ENCODE data around the gene BTLA. TPM values are rescaled to one million over a fixed set of nuclear protein-coding genes. Genes with fewer than 3 reads are reported as not detected.

BTLA gene
- total and polyA plus RNA-seq, 2 of the 13 experiments (the other 11 are each of a cell fraction or from before 2014, with no cell fraction given) = not detected

- TF ChIP-seq, protein P1, sequence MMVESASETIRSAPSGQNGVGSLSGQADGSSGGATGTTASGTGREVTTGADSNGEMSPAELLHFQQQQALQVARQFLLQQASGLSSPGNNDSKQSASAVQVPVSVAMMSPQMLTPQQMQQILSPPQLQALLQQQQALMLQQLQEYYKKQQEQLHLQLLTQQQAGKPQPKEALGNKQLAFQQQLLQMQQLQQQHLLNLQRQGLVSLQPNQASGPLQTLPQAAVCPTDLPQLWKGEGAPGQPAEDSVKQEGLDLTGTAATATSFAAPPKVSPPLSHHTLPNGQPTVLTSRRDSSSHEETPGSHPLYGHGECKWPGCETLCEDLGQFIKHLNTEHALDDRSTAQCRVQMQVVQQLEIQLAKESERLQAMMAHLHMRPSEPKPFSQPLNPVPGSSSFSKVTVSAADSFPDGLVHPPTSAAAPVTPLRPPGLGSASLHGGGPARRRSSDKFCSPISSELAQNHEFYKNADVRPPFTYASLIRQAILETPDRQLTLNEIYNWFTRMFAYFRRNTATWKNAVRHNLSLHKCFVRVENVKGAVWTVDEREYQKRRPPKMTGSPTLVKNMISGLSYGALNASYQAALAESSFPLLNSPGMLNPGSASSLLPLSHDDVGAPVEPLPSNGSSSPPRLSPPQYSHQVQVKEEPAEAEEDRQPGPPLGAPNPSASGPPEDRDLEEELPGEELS (CRISPR knock-in tag; IDR thresholded peaks at IDR 0.05) = no peak
- TF ChIP-seq ATAD3A (CRISPR knock-in tag; IDR thresholded peaks at IDR 0.05) (no peak), TBX3 (IDR thresholded peaks at IDR 0.05; ENCODE audit: borderline replicate concordance) (no peak), PAWR (CRISPR knock-in tag; IDR thresholded peaks at IDR 0.05; ENCODE audit: borderline replicate concordance) (no peak), ZNF484 (CRISPR knock-in tag; IDR thresholded peaks at IDR 0.05; ENCODE audit: borderline replicate concordance, low read depth) (no peak), KAT8 (CRISPR knock-in tag; IDR thresholded peaks at IDR 0.05) (no peak)
- TF ChIP-seq, protein P2, sequence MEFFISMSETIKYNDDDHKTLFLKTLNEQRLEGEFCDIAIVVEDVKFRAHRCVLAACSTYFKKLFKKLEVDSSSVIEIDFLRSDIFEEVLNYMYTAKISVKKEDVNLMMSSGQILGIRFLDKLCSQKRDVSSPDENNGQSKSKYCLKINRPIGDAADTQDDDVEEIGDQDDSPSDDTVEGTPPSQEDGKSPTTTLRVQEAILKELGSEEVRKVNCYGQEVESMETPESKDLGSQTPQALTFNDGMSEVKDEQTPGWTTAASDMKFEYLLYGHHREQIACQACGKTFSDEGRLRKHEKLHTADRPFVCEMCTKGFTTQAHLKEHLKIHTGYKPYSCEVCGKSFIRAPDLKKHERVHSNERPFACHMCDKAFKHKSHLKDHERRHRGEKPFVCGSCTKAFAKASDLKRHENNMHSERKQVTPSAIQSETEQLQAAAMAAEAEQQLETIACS (CRISPR knock-in tag; IDR thresholded peaks at IDR 0.05) = no peak
Measured at GRCh38 chr3:112492124-112492523, 7.1 kb downstream of the BTLA start (continued).

DNA sequence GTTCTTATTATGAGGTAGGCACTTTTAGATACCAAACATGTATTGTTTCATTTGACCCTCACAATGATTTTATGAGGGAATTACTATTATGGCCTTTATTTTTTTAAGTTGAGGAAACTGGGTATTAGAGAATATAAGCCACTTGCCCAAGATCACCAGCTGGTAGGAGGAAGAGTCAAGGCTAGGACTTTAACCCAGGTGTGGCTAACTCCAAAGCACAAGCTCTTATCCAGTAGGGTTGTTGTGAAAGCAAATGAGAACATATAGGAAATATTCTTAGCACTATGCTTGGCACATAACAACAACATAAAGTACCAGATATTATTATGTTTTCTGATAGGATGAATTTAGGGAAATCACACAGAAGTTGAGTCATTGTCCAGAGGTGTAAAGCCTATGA is 7.9 kb downstream of the BTLA start:
- Histone ChIP-seq H3K4me1 (ENCODE audit: insufficient read depth, low read length) (no peaks in the 10 kb centered on the region), H2AFZ (ENCODE audit: low read length) (no peak overlapping the region), H3K27me3 (ENCODE audit: control insufficient read depth in 1 of 2, insufficient read depth in 2 of 2, low read length in 2 of 2) (no peaks in the 10 kb centered on the region), H3K36me3 (replicated peaks in 1 of 2; ENCODE audit: control insufficient read depth in 1 of 2, insufficient read depth in 2 of 2, low read length in 2 of 2) (no peaks in the 10 kb centered on the region), H3K9ac (ENCODE audit: insufficient read depth, low read depth, low read length) (no peak overlapping the region), H3K9me3 (ENCODE audit: low read length) (no peaks in the 10 kb centered on the region), H3K4me2 (ENCODE audit: low read depth, low read length) (no peak overlapping the region), H3K4me3 (replicated peaks in 1 of 3; ENCODE audit: insufficient read depth in 1 of 3, low read depth in 2 of 3, low read length in 3 of 3) (no peak overlapping the region), H3K79me2 (ENCODE audit: insufficient read depth, low read length) (no peaks in the 10 kb centered on the region), H3K27ac (ENCODE audit: extremely low read length, insufficient read depth, low read length) (no peak overlapping the region), H4K20me1 (ENCODE audit: insufficient read depth, low read length) (no peaks in the 10 kb centered on the region)
- FAIRE-seq (no peak), DNase-seq (ENCODE audit: low spot score) (no peak), ATAC-seq (no peak)
- intact Hi-C loops (cut with micrococcal nuclease; ENCODE audit: unreplicated experiment) = no loop called here
- no TSS peak for BruUV-seq (replicated peaks)
- CTCF ChIA-PET (ENCODE audit: low intra/inter-chr PET ratio, low total read pairs) = no interaction called here
- in situ Hi-C loops (cut with HindIII; ENCODE audit: extremely low pct_ligation_motif_present, low pct_unique_long_range_greater_than_20kb) = no loop called here
- POLR2A ChIA-PET = no interaction called here
- TF ChIP-seq ZNF232 (CRISPR knock-in tag; IDR thresholded peaks at IDR 0.05; ENCODE audit: borderline replicate concordance) (no peak), ONECUT2 (CRISPR knock-in tag; IDR thresholded peaks at IDR 0.05) (no peak), RORA (CRISPR knock-in tag; IDR thresholded peaks at IDR 0.05) (no peak), ZMYM3 (CRISPR knock-in tag; IDR thresholded peaks at IDR 0.05) (no peak), NCOA5 (CRISPR knock-in tag; IDR thresholded peaks at IDR 0.05) (no peak), ZNF44 (CRISPR knock-in tag; IDR thresholded peaks at IDR 0.05) (no peak), ZNF121 (CRISPR knock-in tag; IDR thresholded peaks at IDR 0.05) (no peak)

All from HepG2 (cell line).